K562 (cell line): ENCODE data around the gene SLC6A13. TPM values are rescaled to one million over a fixed set of nuclear protein-coding genes. Genes with fewer than 3 reads are reported as not detected.

Experiments
- ATAC-seq: fragments of 200-7000 bp; cut with Tn5 transposase; 3 replicates; pipeline ENCODE4 v1.9.1; 2020; ENCODE audit warnings: moderate library complexity
- BruUV-seq: library from RNA; stranded (reverse); fragments of 400-500 nt; replicated peaks from 2 replicates; lab custom pipeline; 2021; lab: Mats Ljungman, UMichigan
- CTCF ChIA-PET: fragments of 300-600 bp; formaldehyde crosslinking; extraction: SDS; loops from one replicate; lab custom pipeline; 2021; ENCODE audit warnings: low intra/inter-chr PET ratio; lab: Yijun Ruan, JAX
- POLR2A ChIA-PET: fragments of 300-600, 350-650 bp; sonication (Branson Sonifier 250); formaldehyde crosslinking; extraction: SDS; loops from one replicate; lab custom pipeline; 2021; ENCODE audit warnings: antibody characterized with exemption, inconsistent platforms; lab: Yijun Ruan, JAX
- DNase-seq, 4 experiments: peaks; one replicate each; pipeline versions ENCODE4 v3.0.0 to v3.0.0-alpha.2; 2011 to 2018; ENCODE audit warnings: low spot score in 3 of 4, mixed read lengths in 3 of 4; ENCODE audit errors: extremely low read depth in 1 of 4
- FAIRE-seq: peaks from 2 replicates; lab custom pipeline; 2011; peaks lifted over from hg19 to GRCh38; lab: Jason Lieb, UNC
- H2AFZ ChIP-seq: 2 replicates; pipeline ENCODE4 v1.6.0; 2011; ENCODE audit warnings: low read depth, low read length, control low read depth, inconsistent platforms
- H3K27ac ChIP-seq: fragments of 200-600 bp; 3 replicates; pipeline ENCODE4 v1.8.0; 2011; ENCODE audit warnings: low read depth, mild to moderate bottlenecking, control low read depth, inconsistent platforms, low read length, moderate library complexity, mixed read lengths; ENCODE audit errors: extremely low read depth
- H3K27me3 ChIP-seq, 2 experiments: fragments of 300-600 bp in 1 of 2; 2 replicates in 1 of 2; 3 replicates in 1 of 2; pipeline versions ENCODE4 v1.6.0 to v1.8.0; 2011; ENCODE audit warnings: inconsistent platforms in 2 of 2, low read length in 2 of 2, mild to moderate bottlenecking in 1 of 2, mixed read lengths in 1 of 2, moderate library complexity in 1 of 2; ENCODE audit not compliant: control insufficient read depth in 2 of 2, insufficient read depth in 2 of 2
- H3K36me3 ChIP-seq: fragments of 300-600 bp; 3 replicates; pipeline ENCODE4 v1.8.0; 2011; ENCODE audit warnings: mild to moderate bottlenecking, low read length, inconsistent platforms; ENCODE audit not compliant: control insufficient read depth, insufficient read depth
- H3K4me1 ChIP-seq, 2 experiments: fragments of 200-600 bp in 1 of 2; replicated peaks in 1 of 2; 2 replicates in 1 of 2; 3 replicates in 1 of 2; pipeline versions ENCODE4 v1.5.1 to v1.8.0; 2011; ENCODE audit warnings: inconsistent platforms in 2 of 2, low read length in 2 of 2, mild to moderate bottlenecking in 1 of 2, mixed read lengths in 1 of 2, moderate library complexity in 1 of 2; ENCODE audit not compliant: control insufficient read depth in 2 of 2, insufficient read depth in 2 of 2
- H3K4me2 ChIP-seq: 2 replicates; pipeline ENCODE4 v1.6.1; 2011; ENCODE audit warnings: low read length, control low read depth, inconsistent platforms, mixed read lengths; ENCODE audit not compliant: insufficient read depth
- H3K4me3 ChIP-seq: fragments of 200-600 bp; sonication (generic), shearing (Covaris generic); 2 replicates; pipeline ENCODE4 v1.5.1; 2016; ENCODE audit warnings: control low read depth, inconsistent platforms
- H3K79me2 ChIP-seq: fragments of 200-600 bp; 3 replicates; pipeline ENCODE4 v1.8.0; 2011; ENCODE audit warnings: low read length, inconsistent platforms; ENCODE audit not compliant: control insufficient read depth, insufficient read depth
- H3K9ac ChIP-seq, 2 experiments: 2 replicates each; pipeline versions ENCODE4 v1.6.0 to v1.6.1; 2011; ENCODE audit warnings: low read depth in 2 of 2, low read length in 2 of 2, control low read depth in 1 of 2, inconsistent platforms in 1 of 2, mild to moderate bottlenecking in 1 of 2, mixed read lengths in 1 of 2; ENCODE audit not compliant: insufficient read depth in 1 of 2
- H3K9me1 ChIP-seq: one replicate; pipeline ENCODE4 v1.6.0; 2011; ENCODE audit warnings: inconsistent platforms, mild to moderate bottlenecking, low read length, moderate library complexity; ENCODE audit not compliant: control insufficient read depth, insufficient read depth
- H3K9me3 ChIP-seq: replicated peaks from 2 replicates; pipeline ENCODE4 v1.5.1; 2011; ENCODE audit warnings: low read depth, low read length, inconsistent platforms; ENCODE audit not compliant: control insufficient read depth, insufficient read depth
- H4K20me1 ChIP-seq: replicated peaks from 2 replicates; pipeline ENCODE4 v1.6.1; 2011; ENCODE audit warnings: low read length, inconsistent platforms, mixed read lengths; ENCODE audit not compliant: control insufficient read depth, insufficient read depth
- GABPB2 ChIP-seq: fragments of 250-450 bp; sonication (Bioruptor Pico); conservative IDR thresholded peaks from 2 replicates; pipeline ENCODE4 v1.5.1; 2021; ENCODE audit warnings: mild to moderate bottlenecking
- XRCC5 ChIP-seq: fragments of 200-400 bp; formaldehyde crosslinking; IDR thresholded peaks from 2 replicates; pipeline ENCODE4 v1.6.1; 2017; ENCODE audit warnings: low read depth, mild to moderate bottlenecking, low read length
- ZNF124 ChIP-seq: sonication (generic); formaldehyde crosslinking; IDR thresholded peaks from 2 replicates; pipeline ENCODE4 v1.8.1; 2022; ENCODE audit warnings: missing genetic modification reagents
- ZNF395 ChIP-seq: fragments of 200-800 bp; sonication (Bioruptor generic); IDR thresholded peaks from 2 replicates; pipeline ENCODE4 v1.6.1; 2017; ENCODE audit warnings: missing genetic modification characterization, missing compliant biosample characterization
- WGBS: fragments of 100-300 bp; shearing (Covaris generic); methylation state at CpG from one replicate; pipeline ENCODE4 v1.1.6; 2016; ENCODE audit warnings: low coverage, mixed read lengths; ENCODE audit not compliant: insufficient coverage; ENCODE audit errors: missing lambda C conversion rate; 5-methylcytosine and 5-hydroxymethylcytosine counted together
- in situ Hi-C: fragments of 300-500 bp; cut with MboI; formaldehyde crosslinking; loops from 4 replicates; pipeline ENCODE4 v1.15.0; 2018; ENCODE audit warnings: inconsistent platforms, mixed read lengths
- intact Hi-C: fragments of 100-400 bp; cut with micrococcal nuclease; formaldehyde crosslinking; loops from 2 replicates; pipeline ENCODE4 v1.14.2; 2022
- polyA plus RNA-seq, 8 experiments: library from polyadenylated mRNA; depleted of rRNA in 4 of 8; stranded (reverse) in 5 of 8; unstranded in 3 of 8; fragments of >200 nt; fragmentation: Nextera tagmentation in 2 of 8; fragmentation: Illumina TruSeq in 1 of 8; extraction: Ambion mirVana in 2 of 8; extraction: Trizol in 1 of 8; gene quantifications; 2 replicates each; pipeline versions ENCODE4 v1.2.1 to v1.2.3, GENCODE V29; 2011 to 2014; ENCODE audit warnings: inconsistent platforms in 1 of 8, missing spikeins in 1 of 8
- total RNA-seq, 7 experiments: library from RNA; depleted of rRNA in 6 of 7; stranded (reverse); fragments of >200 nt in 6 of 7; fragmentation: Illumina TruSeq in 2 of 7; extraction: Trizol in 2 of 7; gene quantifications; 2 replicates each; pipeline versions ENCODE4 v1.2.1 to v1.2.3, GENCODE V29; 2011 to 2021; ENCODE audit warnings: low replicate concordance in 1 of 7

SLC6A13 gene
- total and polyA plus RNA-seq, 9 of the 15 experiments (the other 6 are each of a cell fraction or from before 2014, with no cell fraction given), result 0.06 to 0.33 (median 0.22) TPM; not detected in 4

- Histone ChIP-seq H3K36me3 (no peaks in the 10 kb centered on the region), H3K9ac (no peak overlapping the region), H3K9me1 (no peaks in the 10 kb centered on the region), H3K4me2 (no peak overlapping the region), H3K9me3 (no peaks in the 10 kb centered on the region), H3K27me3 (peaks cover 3 to 63% of the 10 kb centered on the region in 2 experiments), H3K27ac (no peak overlapping the region), H3K4me1 (peaks cover 0 to 5% of the 10 kb centered on the region in 2 experiments; a peak in 2 of 5 replicates), H3K79me2 (no peaks in the 10 kb centered on the region), H4K20me1 (0 out of 2 replicates have a peak, but pooled peaks cover 4% of the 10 kb centered on the region), H2AFZ (no peak overlapping the region), H3K4me3 (no peak overlapping the region)
- TF ChIP-seq XRCC5 (no peak), ZNF124 (CRISPR knock-in tag) (no peak), ZNF395 (CRISPR knock-in tag) (no peak), GABPB2 (CRISPR knock-in tag) (no peak)
- ChIA-PET CTCF (interaction anchor here (0.6 kb wide), 1 partner anchor 21 kb away, joined by 5 read pairs; no protein-coding TSS in a partner anchor), POLR2A (interaction anchor here (0.8 to 0.9 kb wide), 2 partner anchors 19 to 26 kb away, joined by 3 read pairs; no protein-coding TSS in a partner anchor)
- BruUV-seq, result no TSS peak
- in situ Hi-C loops, result no loop called here
- intact Hi-C loops, result no loop called here
- FAIRE-seq (no peak), ATAC-seq (no peak), DNase-seq (no peak)
- WGBS, result 8% methylated on average over 6 of the region's 6 CpGs
Observed at GRCh38 chr12:220491-220890, 42.1 kb downstream of the SLC6A13 start.
